ENCODE results near the gene MAG.

MAG gene

GRCh38 chr19:35310811-35311465 is 19.0 kb downstream of the MAG start:
- Histone ChIP-seq H3K4me3 (no peak overlapping the region), H3K27ac (no peak overlapping the region)

- Histone ChIP-seq H3K27ac (no peak overlapping the region), H3K4me3 (no peak overlapping the region)
Observed at GRCh38 chr19:35311901-35312665, 20.1 kb downstream of the MAG start.

GRCh38 chr19:35313587-35313986 is 21.6 kb downstream of the MAG start:
- Histone ChIP-seq H3K4me3 (no peak overlapping the region), H3K27ac (no peak overlapping the region)

- Histone ChIP-seq H3K27ac (no peak overlapping the region), H3K4me3 (no peak overlapping the region)
Observed at GRCh38 chr19:35314031-35314430, 22.1 kb downstream of the MAG start.

GRCh38 chr19:35314858-35315470 is 23.0 kb downstream of the MAG start:
- H3K27ac ChIP-seq: no peak overlapping the region
- no peak overlapping the region for H3K4me3 ChIP-seq

- H3K27ac ChIP-seq: no peak overlapping the region
Observed at GRCh38 chr19:35315883-35316282, 23.9 kb downstream of the MAG start.

GRCh38 chr19:35316560-35316959 is 24.6 kb downstream of the MAG start:
- Histone ChIP-seq H3K27ac (peak overlapping the region in 1 of 21 experiments; percentile 75), H3K4me3 (no peak overlapping the region)

More at GRCh38 chr19:35315883-35316282, 23.9 kb downstream of the MAG start:
- no peak overlapping the region for H3K4me3 ChIP-seq

- no peak overlapping the region for H3K4me3 ChIP-seq
- peak overlapping the region in 10 of 21 experiments; percentile 3 to 75 (median 38) for H3K27ac ChIP-seq
Observed at GRCh38 chr19:35317464-35318043, 25.6 kb downstream of the MAG start.

- Histone ChIP-seq H3K4me3 (no peak overlapping the region), H3K27ac (peak overlapping the region in 12 of 21 experiments; percentile 6 to 71 (median 46))
Observed at GRCh38 chr19:35318679-35319448, 26.9 kb downstream of the MAG start.

- Histone ChIP-seq H3K4me3 (no peak overlapping the region), H3K27ac (peak overlapping the region in 4 of 21 experiments; percentile 7 to 46 (median 22))
Observed at GRCh38 chr19:35320065-35320713, 28.2 kb downstream of the MAG start.

- no peak overlapping the region for H3K4me3 ChIP-seq
- H3K27ac ChIP-seq: no peak overlapping the region
Observed at GRCh38 chr19:35321291-35321690, 29.3 kb downstream of the MAG start.

GRCh38 chr19:35322014-35322413 is 30.1 kb downstream of the MAG start:
- Histone ChIP-seq H3K4me3 (no peak overlapping the region), H3K27ac (no peak overlapping the region)

GRCh38 chr19:35327642-35328041 is 35.7 kb downstream of the MAG start:
- H3K27ac ChIP-seq: no peak overlapping the region

GRCh38 chr19:35328851-35329285 is 36.9 kb downstream of the MAG start, which contains the start of gene CD22:
CD22 (plus strand) TSS chr19:35329187; CDS start chr19:35332041, 2,854 bp downstream.
- Histone ChIP-seq H3K4me3 (no peak within 1 kb of the TSS), H3K27ac (peak within 1 kb of the TSS in 1 of 21 experiments; percentile 40)

More at GRCh38 chr19:35327642-35328041, 35.7 kb downstream of the MAG start:
- H3K4me3 ChIP-seq: no peak overlapping the region

GRCh38 chr19:35329323-35329722 is 37.4 kb downstream of the MAG start:
- no peak overlapping the region for H3K4me3 ChIP-seq
- peak overlapping the region in 1 of 21 experiments; percentile 40 for H3K27ac ChIP-seq

- Histone ChIP-seq H3K4me3 (no peak overlapping the region), H3K27ac (no peak overlapping the region)
Observed at GRCh38 chr19:35330475-35330874, 38.5 kb downstream of the MAG start.

- Histone ChIP-seq H3K4me3 (no peak overlapping the region), H3K27ac (no peak overlapping the region)
Observed at GRCh38 chr19:35331551-35332214, 39.7 kb downstream of the MAG start.

GRCh38 chr19:35332817-35333216 is 40.9 kb downstream of the MAG start:
- H3K27ac ChIP-seq: no peak overlapping the region
- H3K4me3 ChIP-seq: no peak overlapping the region

All from skin epidermis (tissue), 12 donors.